ENCODE results near the gene ST6GAL1.
"Not testable (repeated sequence)": the region's sequence is repeated elsewhere in the genome, so short reads cannot be mapped to it uniquely, and the experiment has no call there.

The ST6GAL1 gene

DNA sequence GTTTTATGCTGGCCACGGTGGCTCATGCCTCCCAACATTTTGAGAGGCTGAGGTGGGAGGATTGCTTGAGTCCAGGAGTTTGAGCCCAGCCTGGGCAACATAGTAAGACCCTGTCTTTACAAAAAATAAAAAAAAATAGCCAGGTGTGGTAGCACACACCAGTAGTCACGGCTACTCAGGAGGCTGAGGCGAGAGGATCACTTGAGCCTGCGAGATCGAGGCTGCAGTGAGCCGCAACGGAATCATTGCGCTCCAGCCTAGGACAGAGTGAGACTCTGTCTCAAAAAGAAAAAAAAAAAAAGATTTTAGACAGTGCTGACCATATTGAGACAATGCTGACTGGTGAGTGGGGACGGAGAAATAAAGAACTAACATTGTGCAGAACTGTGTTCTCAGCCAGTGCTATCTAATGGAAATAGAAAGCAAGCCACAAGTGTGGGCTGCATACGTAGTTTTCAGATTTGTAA lies 67.2 kb downstream of the ST6GAL1 start:
- Histone ChIP-seq H3K9ac (ENCODE audit: low read depth, low read length) (no peak overlapping the region), H3K27me3 (ENCODE audit: insufficient read depth, low read length) (no peaks in the 10 kb centered on the region), H3K36me3 (ENCODE audit: insufficient read depth, low read length) (peaks cover 10% of the 10 kb centered on the region), H3K4me1 (ENCODE audit: insufficient read depth, low read length) (peaks cover 46% of the 10 kb centered on the region), H3K9me3 (ENCODE audit: insufficient read depth, low read depth, low read length) (no peaks in the 10 kb centered on the region), H3K4me3 (ENCODE audit: low read length) (no peak overlapping the region), H3K27ac (ENCODE audit: low read depth, low read length) (peak overlapping the region; percentile 88; the same call in 1 of the 2 replicates)
- WGBS, result 94% methylated on average over 10 of the region's 10 CpGs

DNA sequence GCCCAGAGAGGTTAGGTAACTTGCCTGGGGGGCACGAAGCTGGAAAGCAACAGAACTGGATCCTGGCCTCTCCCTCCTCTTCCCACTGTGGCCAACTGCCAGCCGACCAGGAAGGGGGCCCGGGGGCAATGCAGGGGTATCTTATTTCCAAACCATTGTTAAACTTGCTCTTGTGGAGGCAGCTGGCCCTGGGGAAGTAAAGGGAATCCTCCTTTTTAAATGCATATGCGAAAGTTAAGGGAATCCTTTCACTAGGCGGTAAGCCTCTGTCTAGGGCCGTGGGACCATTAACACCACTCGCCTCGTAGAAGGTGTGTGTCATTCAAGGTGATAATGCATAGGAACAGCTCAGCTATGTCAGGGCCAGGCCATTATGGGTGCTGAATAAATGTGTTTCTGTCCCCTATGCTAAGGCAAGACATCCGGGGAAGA lies 68.6 kb downstream of the ST6GAL1 start:
- Histone ChIP-seq H3K36me3 (ENCODE audit: insufficient read depth, low read length) (peaks cover 5% of the 10 kb centered on the region), H3K27me3 (ENCODE audit: insufficient read depth, low read length) (no peaks in the 10 kb centered on the region), H3K4me3 (ENCODE audit: low read length) (peak overlapping the region; percentile 28), H3K9ac (ENCODE audit: low read depth, low read length) (peak overlapping the region; percentile 37), H3K9me3 (ENCODE audit: insufficient read depth, low read depth, low read length) (no peaks in the 10 kb centered on the region), H3K27ac (ENCODE audit: low read depth, low read length) (peak overlapping the region; percentile 88), H3K4me1 (ENCODE audit: insufficient read depth, low read length) (peaks cover 34% of the 10 kb centered on the region)
- 7% methylated on average over 9 of the region's 9 CpGs for WGBS

DNA sequence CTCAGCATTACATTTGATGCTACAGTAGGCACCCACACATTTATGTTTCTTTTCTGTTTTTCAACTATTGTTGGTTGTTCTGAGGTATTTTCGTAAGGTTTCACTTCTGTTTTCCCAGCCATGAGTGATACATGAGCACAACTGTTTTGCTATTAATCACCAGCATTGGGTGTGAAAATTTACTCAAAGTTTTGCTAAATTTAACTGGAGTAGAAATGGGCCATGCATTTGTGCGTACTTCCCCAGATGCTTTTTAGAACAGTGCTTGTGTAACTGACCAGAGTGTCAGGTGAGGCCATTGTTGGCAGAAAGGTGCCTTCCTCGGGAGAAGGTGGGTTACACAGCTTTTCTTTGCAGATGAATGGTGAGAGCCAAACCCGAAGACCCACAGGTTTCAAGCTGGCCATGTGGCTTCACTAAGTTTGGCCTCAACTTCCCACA lies 70.4 kb downstream of the ST6GAL1 start:
- no peak overlapping the region for H3K4me3 ChIP-seq (ENCODE audit: low read length)
- peaks cover 30% of the 10 kb centered on the region for H3K4me1 ChIP-seq (ENCODE audit: insufficient read depth, low read length)
- peaks cover 8% of the 10 kb centered on the region for H3K36me3 ChIP-seq (ENCODE audit: insufficient read depth, low read length)
- H3K9me3 ChIP-seq (ENCODE audit: insufficient read depth, low read depth, low read length), result no peaks in the 10 kb centered on the region
- H3K27ac ChIP-seq (ENCODE audit: low read depth, low read length), result no peak overlapping the region
- 95% methylated on average over 4 of the region's 4 CpGs for WGBS
- H3K9ac ChIP-seq (ENCODE audit: low read depth, low read length), result no peak overlapping the region
- H3K27me3 ChIP-seq (ENCODE audit: insufficient read depth, low read length), result no peaks in the 10 kb centered on the region

DNA sequence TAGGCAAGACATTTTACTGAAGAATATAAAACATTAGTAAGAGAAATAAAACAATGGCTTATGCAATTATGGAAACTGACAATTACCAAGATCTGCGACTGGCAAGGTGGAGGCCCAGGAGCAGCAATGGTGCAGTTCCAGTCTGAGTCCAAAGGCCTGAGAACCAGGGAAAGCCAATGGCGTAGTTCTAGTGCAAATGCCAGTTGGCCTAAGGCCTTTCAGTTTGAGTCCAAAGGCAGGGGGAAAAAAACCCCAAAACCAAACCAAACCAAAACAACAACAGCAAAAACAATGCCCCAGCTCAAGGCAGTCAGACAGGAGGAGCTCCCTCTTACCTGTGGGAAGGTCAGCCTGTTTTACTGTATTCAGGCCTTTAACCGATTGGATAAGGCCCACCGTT lies 72.6 kb downstream of the ST6GAL1 start:
- 97% methylated on average over 4 of the region's 4 CpGs for WGBS
- no peak overlapping the region for H3K9ac ChIP-seq (ENCODE audit: low read depth, low read length)
- peaks cover 23% of the 10 kb centered on the region for H3K36me3 ChIP-seq (ENCODE audit: insufficient read depth, low read length)
- no peak overlapping the region for H3K27ac ChIP-seq (ENCODE audit: low read depth, low read length)
- no peak overlapping the region for H3K4me3 ChIP-seq (ENCODE audit: low read length)
- H3K4me1 ChIP-seq (ENCODE audit: insufficient read depth, low read length), result peaks cover 24% of the 10 kb centered on the region
- H3K27me3 ChIP-seq (ENCODE audit: insufficient read depth, low read length), result no peaks in the 10 kb centered on the region
- no peaks in the 10 kb centered on the region for H3K9me3 ChIP-seq (ENCODE audit: insufficient read depth, low read depth, low read length)

DNA sequence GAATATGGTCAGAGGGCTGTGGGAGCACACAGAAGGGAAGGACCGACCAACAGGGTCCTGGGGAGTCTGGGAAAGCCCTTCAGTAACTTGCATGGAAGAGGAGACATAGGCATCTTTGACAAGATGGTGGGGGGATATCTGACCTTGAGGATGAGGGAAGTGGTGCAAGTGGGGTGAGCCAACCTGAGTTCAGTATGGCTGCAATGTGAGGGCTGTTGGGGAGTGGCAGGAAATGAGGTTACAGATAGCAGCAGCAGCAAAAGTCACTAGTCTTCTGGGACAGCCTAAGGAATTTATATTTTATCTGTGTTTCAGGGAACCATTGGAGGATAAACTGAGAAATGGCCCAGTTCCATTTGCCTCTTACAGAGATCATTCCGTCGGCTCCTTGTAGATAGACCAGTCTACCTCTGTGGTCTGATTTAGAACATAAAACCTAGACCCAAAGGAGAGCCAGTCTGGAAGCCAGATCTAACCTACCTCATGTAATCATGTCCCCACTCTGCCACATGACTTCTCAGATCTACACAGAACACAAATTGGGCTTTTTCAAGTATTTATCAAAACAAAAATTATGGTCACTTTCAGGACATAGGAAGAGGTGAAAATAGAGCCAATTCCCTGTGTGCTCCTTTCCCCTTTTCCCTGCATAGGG lies 75.6 kb downstream of the ST6GAL1 start:
- no peaks in the 10 kb centered on the region for H3K27me3 ChIP-seq (ENCODE audit: insufficient read depth, low read length)
- H3K27ac ChIP-seq (ENCODE audit: low read depth, low read length), result no peak overlapping the region
- 99% methylated on average over 3 of the region's 3 CpGs for WGBS
- peaks cover 22% of the 10 kb centered on the region for H3K36me3 ChIP-seq (ENCODE audit: insufficient read depth, low read length)
- H3K9me3 ChIP-seq (ENCODE audit: insufficient read depth, low read depth, low read length), result no peaks in the 10 kb centered on the region
- H3K4me1 ChIP-seq (ENCODE audit: insufficient read depth, low read length), result peaks cover 3% of the 10 kb centered on the region; the same call in 1 of the 2 replicates
- H3K9ac ChIP-seq (ENCODE audit: low read depth, low read length), result no peak overlapping the region
- no peak overlapping the region for H3K4me3 ChIP-seq (ENCODE audit: low read length)

- Histone ChIP-seq H3K27me3 (ENCODE audit: insufficient read depth, low read length) (no peaks in the 10 kb centered on the region), H3K4me3 (ENCODE audit: low read length) (no peak overlapping the region), H3K27ac (ENCODE audit: low read depth, low read length) (no peak overlapping the region), H3K36me3 (ENCODE audit: insufficient read depth, low read length) (peaks cover 18% of the 10 kb centered on the region), H3K9ac (ENCODE audit: low read depth, low read length) (no peak overlapping the region), H3K9me3 (ENCODE audit: insufficient read depth, low read depth, low read length) (no peaks in the 10 kb centered on the region), H3K4me1 (ENCODE audit: insufficient read depth, low read length) (no peaks in the 10 kb centered on the region)
- 97% methylated on average over 2 of the region's 2 CpGs for WGBS
These were observed 76.7 kb downstream of the ST6GAL1 start for GRCh38 chr3:187006864-187007630.

- H3K27me3 ChIP-seq (ENCODE audit: insufficient read depth, low read length); H3K27ac ChIP-seq (ENCODE audit: low read depth, low read length); H3K4me1 ChIP-seq (ENCODE audit: insufficient read depth, low read length); H3K4me3 ChIP-seq (ENCODE audit: low read length); H3K9me3 ChIP-seq (ENCODE audit: insufficient read depth, low read depth, low read length); H3K9ac ChIP-seq (ENCODE audit: low read depth, low read length): not testable (repeated sequence)
- WGBS, result 88% methylated on average over 3 of the region's 3 CpGs
- peaks cover 24% of the 10 kb centered on the region for H3K36me3 ChIP-seq (ENCODE audit: insufficient read depth, low read length)
These were observed 80.1 kb downstream of the ST6GAL1 start for GRCh38 chr3:187010382-187010781.

- Histone ChIP-seq H3K4me1 (ENCODE audit: insufficient read depth, low read length) (no peaks in the 10 kb centered on the region), H3K9ac (ENCODE audit: low read depth, low read length) (no peak overlapping the region), H3K27ac (ENCODE audit: low read depth, low read length) (no peak overlapping the region), H3K4me3 (ENCODE audit: low read length) (no peak overlapping the region), H3K36me3 (ENCODE audit: insufficient read depth, low read length) (peaks cover 18% of the 10 kb centered on the region; the same call in 1 of the 2 replicates), H3K27me3 (ENCODE audit: insufficient read depth, low read length) (no peaks in the 10 kb centered on the region), H3K9me3 (ENCODE audit: insufficient read depth, low read depth, low read length) (no peaks in the 10 kb centered on the region)
- WGBS, result 96% methylated on average over 7 of the region's 7 CpGs
These were observed 81.6 kb downstream of the ST6GAL1 start for GRCh38 chr3:187011915-187012314.

DNA sequence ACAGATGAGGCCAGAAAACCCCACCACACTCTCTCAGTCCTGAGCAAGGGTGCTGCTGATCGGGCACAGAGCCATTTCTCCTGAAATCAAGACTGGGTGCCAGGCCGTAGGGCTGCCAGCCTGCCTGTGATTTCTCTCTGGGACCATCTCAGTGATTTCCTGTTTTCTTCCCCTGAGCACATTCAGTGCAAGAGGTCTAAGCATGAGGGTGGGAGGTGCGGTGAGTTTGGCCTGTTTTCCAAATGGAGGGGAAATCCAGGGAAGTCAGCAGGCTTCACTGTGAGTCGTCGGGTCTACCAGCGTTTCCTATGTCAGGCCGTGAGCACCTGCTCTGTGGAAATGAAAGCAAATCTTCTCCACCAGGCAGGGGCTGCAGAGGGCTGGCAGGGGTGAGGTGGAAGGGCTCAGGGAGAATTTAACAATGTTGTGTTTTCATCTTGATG lies 82.3 kb downstream of the ST6GAL1 start:
- H3K27me3 ChIP-seq (ENCODE audit: insufficient read depth, low read length), result no peaks in the 10 kb centered on the region
- 85% methylated on average over 7 of the region's 7 CpGs for WGBS
- peaks cover 17% of the 10 kb centered on the region for H3K36me3 ChIP-seq (ENCODE audit: insufficient read depth, low read length)
- no peak overlapping the region for H3K4me3 ChIP-seq (ENCODE audit: low read length)
- H3K27ac ChIP-seq (ENCODE audit: low read depth, low read length), result 0 out of 2 replicates have a peak overlapping the region, but pooled peaks have one; percentile 25
- no peaks in the 10 kb centered on the region for H3K4me1 ChIP-seq (ENCODE audit: insufficient read depth, low read length)
- H3K9me3 ChIP-seq (ENCODE audit: insufficient read depth, low read depth, low read length), result no peaks in the 10 kb centered on the region
- H3K9ac ChIP-seq (ENCODE audit: low read depth, low read length), result peak overlapping the region; percentile 19; the same call in 1 of the 2 replicates

DNA sequence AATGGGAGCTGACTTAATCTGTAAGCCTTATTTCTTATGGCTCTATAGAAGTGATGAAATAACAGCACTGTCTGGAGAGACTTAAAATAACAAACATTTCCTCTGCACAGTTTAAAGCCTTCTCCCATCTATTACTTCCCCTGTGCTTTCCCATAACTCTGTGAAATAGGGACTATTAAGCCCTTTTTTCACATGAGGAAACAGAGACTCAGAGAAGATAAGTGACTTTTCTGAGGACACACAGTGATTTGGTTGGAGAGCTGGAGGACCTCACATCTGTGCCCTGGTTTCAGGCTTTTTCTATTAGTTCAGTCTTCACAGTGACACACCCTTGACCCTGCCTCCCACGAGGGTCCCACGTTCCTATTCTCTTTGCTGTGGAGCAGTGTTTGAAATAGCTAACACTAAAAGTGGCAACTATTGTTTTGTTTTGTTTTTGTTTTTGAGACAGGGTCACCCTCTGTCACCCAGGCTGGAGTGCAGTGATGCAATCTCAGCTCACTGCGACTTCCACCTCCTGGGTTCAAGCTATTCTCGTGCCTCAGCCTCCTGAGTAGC lies 82.9 kb downstream of the ST6GAL1 start:
- no peak overlapping the region for H3K4me3 ChIP-seq (ENCODE audit: low read length)
- WGBS, result 94% methylated on average over 4 of the region's 4 CpGs
- H3K36me3 ChIP-seq (ENCODE audit: insufficient read depth, low read length), result peaks cover 19% of the 10 kb centered on the region
- H3K27me3 ChIP-seq (ENCODE audit: insufficient read depth, low read length), result no peaks in the 10 kb centered on the region
- no peaks in the 10 kb centered on the region for H3K9me3 ChIP-seq (ENCODE audit: insufficient read depth, low read depth, low read length)
- no peak overlapping the region for H3K9ac ChIP-seq (ENCODE audit: low read depth, low read length)
- H3K27ac ChIP-seq (ENCODE audit: low read depth, low read length), result no peak overlapping the region
- no peaks in the 10 kb centered on the region for H3K4me1 ChIP-seq (ENCODE audit: insufficient read depth, low read length)

GRCh38 chr3:187014417-187014864 lies 84.1 kb downstream of the ST6GAL1 start:
- no peak overlapping the region for H3K27ac ChIP-seq (ENCODE audit: low read depth, low read length)
- WGBS, result 100% methylated on average over 2 of the region's 2 CpGs
- no peaks in the 10 kb centered on the region for H3K4me1 ChIP-seq (ENCODE audit: insufficient read depth, low read length)

More at GRCh38 chr3:187014417-187014864, 84.1 kb downstream of the ST6GAL1 start:
- H3K4me3 ChIP-seq (ENCODE audit: low read length), result no peak overlapping the region
- peaks cover 19% of the 10 kb centered on the region for H3K36me3 ChIP-seq (ENCODE audit: insufficient read depth, low read length)
- H3K27me3 ChIP-seq (ENCODE audit: insufficient read depth, low read length), result no peaks in the 10 kb centered on the region
- H3K9ac ChIP-seq (ENCODE audit: low read depth, low read length), result no peak overlapping the region
- H3K9me3 ChIP-seq (ENCODE audit: insufficient read depth, low read depth, low read length), result no peaks in the 10 kb centered on the region

All from HUES64 (cell line).